CD4-positive, alpha-beta T cell treated with Interferon gamma for 1 hour (primary cell): ENCODE results near the gene PITPNB.

Experiments
- DNase-seq: peaks from one replicate; pipeline ENCODE4 v3.0.0-alpha.2; 2020

PITPNB gene

GRCh38 chr22:27919222-27919941 is at the start of gene PITPNB:
PITPNB (minus strand) TSS chr22:27919256; CDS start chr22:27919191, 65 bp downstream.
- peak; percentile 98 for DNase-seq

DNA sequence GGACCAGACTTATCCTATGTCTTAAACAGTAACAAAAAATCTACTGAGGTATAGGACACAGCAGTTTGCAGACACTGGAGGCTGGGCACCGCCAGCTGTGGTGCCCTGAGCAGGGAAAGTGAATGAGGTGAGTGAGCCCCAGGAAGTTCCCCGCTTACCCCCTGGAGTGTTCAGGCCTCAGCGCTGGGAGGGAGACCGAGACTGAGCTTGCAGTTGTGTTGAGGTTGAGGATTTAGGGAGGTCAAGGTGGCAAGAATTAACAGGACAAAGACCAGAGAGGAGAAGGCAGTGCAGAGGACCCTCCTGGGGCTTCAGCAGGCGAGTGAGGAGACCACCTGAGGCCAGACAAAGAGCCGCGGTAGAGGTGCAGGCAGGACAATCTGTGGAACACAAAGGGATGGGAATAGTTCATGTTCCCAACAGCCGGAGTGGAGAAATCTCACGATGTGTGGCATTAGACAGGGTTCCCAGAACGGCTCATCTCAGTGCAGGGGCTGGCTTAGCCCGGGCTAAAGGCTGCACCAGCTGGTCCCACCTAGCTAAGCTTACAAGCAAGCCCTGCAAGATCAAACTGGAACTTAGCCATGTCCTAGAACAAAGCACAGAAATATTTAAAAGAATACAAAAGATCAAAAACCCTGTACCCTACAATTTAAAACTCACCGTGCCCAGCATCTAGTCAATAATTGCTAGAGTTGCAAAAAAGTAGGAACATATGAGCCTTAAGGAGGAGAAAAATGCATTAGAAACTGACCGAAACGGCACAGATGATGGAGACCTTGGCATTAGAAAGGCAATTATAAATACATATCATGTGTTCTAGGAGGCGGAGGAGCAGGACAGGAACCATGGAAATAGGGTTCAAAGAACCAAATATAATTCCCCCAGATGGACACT is 47.4 kb upstream of the PITPNB start:
- DNase-seq, result no peak

GRCh38 chr22:27962268-27963044 is 43.4 kb upstream of the PITPNB start:
- no peak for DNase-seq

DNA sequence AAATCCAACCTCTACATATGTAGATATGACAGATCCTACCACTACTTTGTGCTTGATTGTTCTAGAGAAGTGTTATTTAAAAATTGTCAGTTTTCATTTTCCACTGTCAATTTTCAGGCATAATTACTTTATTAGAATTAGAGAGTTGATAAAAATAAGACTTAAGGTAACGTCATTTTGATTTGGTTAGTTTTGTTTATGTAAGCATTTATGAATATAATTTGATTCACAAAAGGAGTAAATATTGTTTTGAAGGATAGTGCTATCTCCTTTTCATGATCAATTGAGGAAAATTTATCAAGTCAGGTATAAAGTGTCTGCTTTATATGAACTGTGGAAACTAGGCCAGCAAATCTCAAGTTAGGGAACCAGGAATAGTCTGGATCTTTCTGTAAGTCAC is 42.6 kb upstream of the PITPNB start:
- no peak for DNase-seq

DNA sequence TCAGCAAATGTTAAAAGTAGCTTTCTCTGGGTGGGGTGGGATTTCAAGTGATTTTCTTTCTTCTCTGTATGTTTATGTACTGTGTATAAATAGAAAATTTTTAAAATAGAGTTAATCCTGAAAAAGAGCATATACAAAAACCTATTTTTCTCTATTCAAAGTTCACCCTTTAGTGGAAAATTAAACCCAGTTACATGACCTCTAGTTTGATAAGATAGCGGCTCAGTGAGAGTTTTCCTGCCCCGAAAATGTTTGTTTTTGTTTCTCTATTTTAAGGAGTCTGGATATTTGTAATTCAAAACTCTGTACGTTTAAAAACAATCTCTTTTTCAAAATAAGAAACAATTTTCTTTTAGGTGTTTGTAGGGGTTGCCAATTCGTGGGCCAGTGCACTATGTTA is 42.1 kb upstream of the PITPNB start:
- no peak for DNase-seq

GRCh38 chr22:27959335-27960090 is 40.5 kb upstream of the PITPNB start:
- DNase-seq, result no peak

- no peak for DNase-seq
Observed at GRCh38 chr22:27952779-27953178, 33.7 kb upstream of the PITPNB start.

GRCh38 chr22:27952091-27952490 is 33.0 kb upstream of the PITPNB start:
- no peak for DNase-seq

- DNase-seq, result no peak
Observed at GRCh38 chr22:27949421-27949820, 30.4 kb upstream of the PITPNB start.

DNA sequence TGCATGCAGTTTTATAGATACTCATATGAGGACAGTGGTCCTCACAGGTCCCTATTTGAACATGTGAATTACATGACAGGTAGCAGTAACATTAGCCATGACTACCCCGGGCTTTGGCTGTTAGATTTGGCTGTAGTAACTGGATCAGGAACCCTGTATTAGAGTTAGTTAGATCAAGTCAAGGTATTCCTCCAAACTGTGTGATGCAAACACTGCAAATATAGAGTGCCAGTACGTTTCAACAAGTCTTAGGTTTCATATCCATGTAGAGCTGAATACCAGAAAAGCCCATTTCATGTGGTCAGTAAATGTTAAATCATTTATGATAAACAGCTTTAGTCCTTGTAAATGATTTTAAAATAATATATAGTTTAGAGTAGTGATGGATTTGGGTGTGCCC is 29.5 kb upstream of the PITPNB start:
- no peak for DNase-seq

GRCh38 chr22:27947448-27947847 is 28.4 kb upstream of the PITPNB start:
- DNase-seq, result no peak

DNA sequence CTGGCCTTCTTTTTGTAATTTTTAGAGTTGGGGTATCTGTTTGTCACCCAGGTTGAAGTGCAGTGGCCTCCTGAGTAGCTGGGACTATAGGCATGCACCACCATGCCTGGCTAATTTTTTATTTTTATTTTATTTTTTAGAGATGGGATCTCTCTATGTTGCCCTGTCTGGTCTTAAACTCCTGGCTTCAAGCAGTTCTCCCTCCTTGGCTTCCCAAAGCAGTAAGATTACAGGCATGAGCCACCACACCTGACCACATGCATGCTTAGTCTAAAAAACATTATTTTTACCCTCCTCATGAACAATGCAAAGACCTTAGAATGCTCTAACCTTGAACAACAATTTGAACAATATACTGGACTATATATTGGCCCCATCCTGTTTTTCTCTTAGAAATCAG is 22.1 kb upstream of the PITPNB start:
- DNase-seq, result no peak

DNA sequence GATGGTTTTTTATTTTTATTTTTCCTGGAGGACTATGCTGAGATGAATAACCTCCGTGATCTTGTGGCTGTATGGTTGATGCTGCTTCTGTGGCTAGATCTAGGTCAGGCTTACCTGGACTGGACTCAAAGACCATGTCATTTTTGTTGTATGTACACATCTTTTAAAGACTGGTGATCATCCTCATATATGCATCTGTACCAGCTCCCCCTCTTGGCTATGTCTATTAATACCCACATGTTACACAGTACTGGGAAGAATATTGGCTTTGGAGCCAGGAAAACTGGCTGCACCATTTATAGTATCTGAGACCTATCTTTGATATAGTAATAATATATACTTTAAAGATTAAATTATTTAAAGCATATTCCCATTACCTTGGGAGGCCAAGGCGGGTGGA is 18.4 kb upstream of the PITPNB start:
- no peak for DNase-seq

- DNase-seq, result no peak
Observed at GRCh38 chr22:27935897-27936296, 16.8 kb upstream of the PITPNB start.

DNA sequence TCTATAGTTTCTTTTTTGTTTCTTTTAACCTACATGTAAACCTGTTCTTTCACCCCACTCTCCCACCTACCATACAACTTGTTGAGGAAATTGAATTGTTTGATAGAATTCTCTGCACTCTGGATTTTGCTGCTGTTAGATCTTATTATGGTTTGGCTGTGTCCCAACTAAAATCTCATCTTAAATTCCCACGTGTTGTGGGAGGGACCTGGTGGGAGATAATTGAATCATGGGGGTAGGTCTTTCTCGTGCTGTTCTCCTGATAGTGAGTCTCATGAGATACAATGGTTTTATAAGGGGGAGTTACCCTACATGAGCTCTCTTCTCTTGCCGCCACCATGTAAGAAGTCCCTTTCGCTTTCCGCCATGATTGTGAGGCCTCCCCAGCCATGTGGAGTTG is 15.0 kb upstream of the PITPNB start:
- DNase-seq, result no peak

DNA sequence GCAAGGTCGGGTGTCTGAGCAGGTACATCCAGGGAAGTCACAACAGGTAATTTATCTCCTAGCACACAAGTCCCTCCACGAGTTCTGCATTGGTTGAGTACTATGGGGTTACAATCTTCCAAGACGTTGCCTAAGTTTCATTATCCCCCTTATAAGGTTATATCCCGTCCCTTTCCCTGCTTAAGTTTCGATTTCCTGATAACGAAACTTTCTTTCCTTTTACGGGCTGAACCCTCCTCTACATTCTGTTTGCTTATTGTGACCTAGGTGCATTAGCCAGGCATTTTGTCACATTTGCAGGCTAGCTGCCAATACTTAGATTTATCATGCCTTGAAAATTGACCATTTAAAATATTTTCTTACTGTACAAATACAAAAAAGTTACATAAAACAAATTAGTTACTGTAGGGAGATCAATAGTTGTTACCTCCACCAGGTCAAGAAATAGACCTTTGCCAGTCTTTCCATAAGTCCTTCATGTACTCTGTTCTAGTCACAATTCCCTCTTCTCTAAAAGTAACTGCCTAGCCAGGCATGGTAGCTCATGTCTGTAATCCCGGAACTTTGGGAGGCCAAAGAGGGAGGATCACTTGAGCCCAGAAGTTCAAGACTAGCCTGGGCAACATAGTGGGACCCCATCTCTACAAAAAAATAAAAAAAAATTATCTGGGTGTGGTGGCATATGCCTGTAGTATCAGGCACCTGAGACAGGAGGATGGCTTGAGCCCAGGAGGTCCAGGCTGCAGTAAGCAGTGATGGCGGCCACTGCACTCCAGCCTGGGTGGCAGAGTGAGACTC is 14.3 kb upstream of the PITPNB start:
- DNase-seq, result no peak

DNA sequence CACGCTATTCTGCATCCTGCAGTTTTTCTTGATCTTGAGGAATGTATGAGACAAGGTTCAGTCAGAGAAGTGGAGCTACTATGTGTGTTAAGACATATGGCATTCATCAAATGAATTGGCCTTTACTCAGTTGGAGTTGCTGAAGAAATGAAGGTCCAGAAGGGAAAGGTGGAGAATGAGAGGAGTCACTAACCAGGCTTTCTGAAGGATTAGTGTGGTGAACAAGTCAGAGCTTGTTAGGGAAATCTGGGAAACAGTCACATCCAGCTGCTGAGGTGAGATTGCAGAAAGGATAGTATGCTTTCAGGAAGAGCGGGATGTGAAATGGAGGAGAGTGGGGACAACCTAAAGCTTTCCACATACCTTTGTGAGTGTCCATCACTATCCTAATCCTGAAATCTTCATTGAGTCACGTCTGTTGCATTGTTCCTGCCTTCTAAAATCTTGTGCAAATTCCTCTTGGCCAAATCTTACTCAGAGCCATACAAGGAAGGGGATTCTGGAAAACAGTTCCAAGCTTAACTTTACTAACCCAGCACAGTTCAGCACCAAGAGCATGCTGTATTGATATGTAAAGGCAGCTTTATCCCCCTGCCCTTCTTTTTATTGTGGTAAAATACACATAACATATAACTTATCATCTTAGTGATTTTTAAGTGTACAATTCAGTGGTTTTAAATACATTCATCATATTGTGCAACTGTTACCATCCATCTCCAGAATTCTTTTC is 11.4 kb upstream of the PITPNB start:
- DNase-seq, result no peak

DNA sequence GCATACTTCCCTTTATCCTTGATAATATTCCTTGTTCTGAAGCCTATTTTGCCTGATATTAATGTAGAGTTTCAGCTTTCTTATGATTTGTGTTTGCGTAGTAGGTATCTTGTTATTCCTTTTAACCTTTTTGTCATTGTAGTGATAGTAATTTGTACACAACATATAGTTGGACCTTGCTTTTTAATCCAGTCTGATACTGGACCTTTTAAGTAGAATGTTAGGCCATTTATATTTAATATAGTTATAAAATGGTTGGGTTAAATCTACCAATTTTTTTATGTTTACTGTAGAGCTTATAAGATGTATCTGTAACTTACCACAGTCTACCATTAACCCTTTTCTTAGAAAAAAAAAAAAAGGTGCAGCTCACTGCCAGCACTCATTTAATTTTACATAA is 8.6 kb upstream of the PITPNB start:
- no peak for DNase-seq

- DNase-seq, result no peak
Observed at GRCh38 chr22:27925331-27925730, 6.3 kb upstream of the PITPNB start.

DNA sequence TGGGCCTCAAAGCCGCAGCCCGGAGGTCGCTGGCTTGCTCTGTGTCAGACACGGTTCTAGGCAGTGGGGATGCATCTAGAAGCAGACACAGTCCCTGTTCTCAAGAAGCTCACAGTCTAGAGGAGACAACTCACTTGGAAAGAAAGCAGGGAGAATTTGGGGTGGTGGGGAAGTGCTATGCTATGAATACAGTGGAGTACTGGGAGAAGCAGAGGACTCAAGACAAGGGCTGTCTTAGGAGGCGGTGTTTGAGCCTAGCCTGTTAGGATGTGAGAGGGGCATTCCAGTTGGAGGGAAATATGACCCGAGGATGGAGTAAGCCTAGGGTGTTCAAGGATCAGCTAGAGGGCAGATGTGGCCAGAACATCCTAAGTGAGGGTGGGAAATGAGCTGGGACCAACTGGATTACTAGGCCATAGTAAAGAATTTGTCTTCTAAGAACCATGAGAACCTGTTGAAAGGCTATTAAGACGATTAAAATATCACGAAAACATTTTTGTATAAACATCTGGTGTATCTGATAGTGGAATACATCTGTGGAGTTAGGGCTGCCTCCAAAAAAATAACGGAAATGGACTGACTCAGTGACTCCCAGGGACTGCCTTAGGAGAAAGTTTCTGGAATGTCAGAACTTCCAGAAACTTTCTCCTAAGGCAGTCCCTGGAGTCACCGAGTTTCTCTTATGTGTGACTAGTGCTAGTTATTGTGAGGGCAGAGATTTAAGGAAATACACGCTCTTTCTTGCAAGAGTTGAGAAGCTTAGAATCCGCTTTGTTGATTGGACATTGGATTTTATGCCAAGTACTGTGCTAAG is 1.1 kb upstream of the PITPNB start:
- no peak for DNase-seq
